ENCODE results near the gene ST7. TPM values are rescaled to one million over a fixed set of nuclear protein-coding genes. Genes with fewer than 3 reads are reported as not detected.
"Not testable (repeated sequence)": the region's sequence is repeated elsewhere in the genome, so short reads cannot be mapped to it uniquely, and the experiment has no call there.

ST7 gene
- total RNA-seq, 3 donors from 2014 or later (not counting 1 experiment from before 2014, with no cell fraction given) = 9.8 to 15.7 (median 12.9) TPM

GRCh38 chr7:116968631-116969030, 15.3 kb downstream of the ST7 start:
- Mint-ChIP-seq H3K36me3 (no peaks in the 10 kb centered on the region), H3K4me3 (no peak overlapping the region), H3K9me3 (no peaks in the 10 kb centered on the region), H3K27ac (no peak overlapping the region), H3K4me1 (peaks cover 0 to 29% of the 10 kb centered on the region in 2 donors), H3K27me3 (ENCODE audit: low read depth in 2 of 2) (no peaks in the 10 kb centered on the region)
- H3K4me1 ChIP-seq (ENCODE audit: control insufficient read depth, insufficient read depth, low read length) = no peaks in the 10 kb centered on the region
- intact Hi-C loops (cut with micrococcal nuclease) = no loop called here
- no peak overlapping the region for H3K4me3 ChIP-seq (ENCODE audit: low read length)
- no peak for TF ChIP-seq CTCF (IDR thresholded peaks at IDR 0.05)
- DNase-seq (no peak), ATAC-seq (no peak)
- H3K27me3 ChIP-seq (ENCODE audit: control insufficient read depth, insufficient read depth, low read length) = no peaks in the 10 kb centered on the region
- no peak overlapping the region for H3K27ac ChIP-seq (ENCODE audit: low read length)
- H3K9me3 ChIP-seq (ENCODE audit: control insufficient read depth, insufficient read depth, low read length) = no peaks in the 10 kb centered on the region
- H3K36me3 ChIP-seq (ENCODE audit: control insufficient read depth, insufficient read depth, low read length) = no peaks in the 10 kb centered on the region

GRCh38 chr7:116969371-116969902, 16.1 kb downstream of the ST7 start:
- no peak overlapping the region for H3K4me3 ChIP-seq (ENCODE audit: low read length)
- H3K27me3 Mint-ChIP-seq (ENCODE audit: low read depth in 2 of 2) = no peaks in the 10 kb centered on the region
- peaks cover 0 to 29% of the 10 kb centered on the region in 2 donors for H3K4me1 Mint-ChIP-seq
- H3K4me3 Mint-ChIP-seq = no peak overlapping the region
- H3K27me3 ChIP-seq (ENCODE audit: control insufficient read depth, insufficient read depth, low read length) = no peaks in the 10 kb centered on the region
- H3K36me3 Mint-ChIP-seq = no peaks in the 10 kb centered on the region
- WGBS (ENCODE audit: insufficient coverage) = 95% methylated on average over 2 of the region's 3 CpGs
- ATAC-seq (no peak), DNase-seq (no peak)
- TF ChIP-seq CTCF (IDR thresholded peaks at IDR 0.05) = no peak
- H3K27ac ChIP-seq (ENCODE audit: low read length) = no peak overlapping the region
- H3K9me3 ChIP-seq (ENCODE audit: control insufficient read depth, insufficient read depth, low read length) = no peaks in the 10 kb centered on the region
- H3K27ac Mint-ChIP-seq = peak overlapping the region in 1 of 2 donors; percentile 25
- intact Hi-C loops (cut with micrococcal nuclease) = no loop called here
- H3K36me3 ChIP-seq (ENCODE audit: control insufficient read depth, insufficient read depth, low read length) = no peaks in the 10 kb centered on the region
- no peaks in the 10 kb centered on the region for H3K4me1 ChIP-seq (ENCODE audit: control insufficient read depth, insufficient read depth, low read length)
- no peaks in the 10 kb centered on the region for H3K9me3 Mint-ChIP-seq

- no peak for TF ChIP-seq CTCF (IDR thresholded peaks at IDR 0.05)
- H3K4me1 ChIP-seq (ENCODE audit: control insufficient read depth, insufficient read depth, low read length) = no peaks in the 10 kb centered on the region
- intact Hi-C loops (cut with micrococcal nuclease) = no loop called here
- no peaks in the 10 kb centered on the region for H3K36me3 ChIP-seq (ENCODE audit: control insufficient read depth, insufficient read depth, low read length)
- Mint-ChIP-seq H3K9me3 (no peaks in the 10 kb centered on the region), H3K4me1 (peaks cover 0 to 29% of the 10 kb centered on the region in 2 donors), H3K4me3 (no peak overlapping the region), H3K27me3 (ENCODE audit: low read depth in 2 of 2) (no peaks in the 10 kb centered on the region), H3K36me3 (no peaks in the 10 kb centered on the region), H3K27ac (no peak overlapping the region)
- H3K9me3 ChIP-seq (ENCODE audit: control insufficient read depth, insufficient read depth, low read length) = no peaks in the 10 kb centered on the region
- ATAC-seq (no peak), DNase-seq (no peak)
- H3K27ac ChIP-seq (ENCODE audit: low read length) = no peak overlapping the region
- 92% methylated on average over 2 of the region's 3 CpGs for WGBS (ENCODE audit: insufficient coverage)
- H3K27me3 ChIP-seq (ENCODE audit: control insufficient read depth, insufficient read depth, low read length) = no peaks in the 10 kb centered on the region
- H3K4me3 ChIP-seq (ENCODE audit: low read length) = no peak overlapping the region
Measured at GRCh38 chr7:116970238-116970910, 17.1 kb downstream of the ST7 start.

- H3K27ac ChIP-seq (ENCODE audit: low read length); H3K36me3 Mint-ChIP-seq; H3K9me3 ChIP-seq (ENCODE audit: control insufficient read depth, insufficient read depth, low read length); H3K9me3 Mint-ChIP-seq; H3K4me3 Mint-ChIP-seq; DNase-seq; ATAC-seq; H3K27me3 Mint-ChIP-seq (ENCODE audit: low read depth in 2 of 2); intact Hi-C loops (cut with micrococcal nuclease); H3K4me1 ChIP-seq (ENCODE audit: control insufficient read depth, insufficient read depth, low read length); H3K27me3 ChIP-seq (ENCODE audit: control insufficient read depth, insufficient read depth, low read length); H3K36me3 ChIP-seq (ENCODE audit: control insufficient read depth, insufficient read depth, low read length); H3K4me3 ChIP-seq (ENCODE audit: low read length); H3K27ac Mint-ChIP-seq: not testable (repeated sequence)
- H3K4me1 Mint-ChIP-seq = peaks cover 0 to 29% of the 10 kb centered on the region in 2 donors
Measured at GRCh38 chr7:116971153-116971552, 17.9 kb downstream of the ST7 start.

Data from natural killer cell (primary cell).